ENCODE results near the gene HMCES.

- TF ChIP-seq EZH2 (IDR thresholded peaks at IDR 0.05; ENCODE audit: borderline replicate concordance) (no peak), CTCF (IDR thresholded peaks at IDR 0.05; ENCODE audit: poor library complexity) (no peak)
Measured at GRCh38 chr3:129315998-129316247, 37.3 kb downstream of the HMCES start.

All from hepatocyte (in vitro differentiated cells).